ENCODE measurements around the gene GPR146.

The GPR146 gene

DNA sequence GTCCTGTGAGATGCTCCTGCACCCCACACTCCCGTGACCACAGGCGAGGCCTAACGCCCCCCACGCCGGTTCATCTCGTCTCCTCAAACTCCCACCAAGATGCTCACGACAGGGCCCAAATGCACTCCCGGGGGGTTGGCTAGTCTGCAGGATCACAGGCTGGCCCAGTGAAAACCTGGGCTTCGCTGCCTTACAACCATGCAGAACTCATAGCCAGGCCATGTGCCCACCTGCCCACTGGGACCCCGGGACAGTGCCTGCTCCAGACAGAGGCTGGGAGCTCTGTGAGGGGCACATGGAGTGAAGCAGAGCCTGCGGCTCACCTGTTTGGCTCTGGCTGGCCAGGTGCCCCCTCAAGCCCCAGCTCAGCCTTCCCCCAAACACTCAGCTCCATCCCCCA lies 34.2 kb downstream of the GPR146 start:
- DNase-seq (ENCODE audit: low spot score) = no peak

DNA sequence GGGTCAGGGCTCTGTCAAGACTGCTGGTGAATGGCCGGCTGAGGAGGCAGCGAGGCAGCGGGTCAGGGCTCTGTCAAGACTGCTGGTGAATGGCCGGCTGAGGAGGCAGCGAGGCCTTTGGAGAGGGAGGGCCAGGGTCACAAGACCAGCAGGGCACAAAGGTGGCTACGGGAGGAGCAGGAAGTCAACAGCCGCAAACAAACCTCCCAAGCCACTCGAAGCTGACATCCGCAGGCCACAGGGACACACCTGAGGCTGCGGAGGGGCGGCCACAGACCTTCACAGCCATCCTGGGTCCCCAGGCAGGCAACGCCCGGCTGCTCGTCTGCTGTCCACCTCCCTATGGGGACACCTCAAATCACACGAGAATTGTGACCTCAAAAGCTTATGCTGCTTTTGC lies 34.6 kb downstream of the GPR146 start:
- DNase-seq (ENCODE audit: low spot score) = no peak

GRCh38 chr7:1079546-1079945 lies 35.2 kb downstream of the GPR146 start:
- no peak for DNase-seq (ENCODE audit: low spot score)

DNA sequence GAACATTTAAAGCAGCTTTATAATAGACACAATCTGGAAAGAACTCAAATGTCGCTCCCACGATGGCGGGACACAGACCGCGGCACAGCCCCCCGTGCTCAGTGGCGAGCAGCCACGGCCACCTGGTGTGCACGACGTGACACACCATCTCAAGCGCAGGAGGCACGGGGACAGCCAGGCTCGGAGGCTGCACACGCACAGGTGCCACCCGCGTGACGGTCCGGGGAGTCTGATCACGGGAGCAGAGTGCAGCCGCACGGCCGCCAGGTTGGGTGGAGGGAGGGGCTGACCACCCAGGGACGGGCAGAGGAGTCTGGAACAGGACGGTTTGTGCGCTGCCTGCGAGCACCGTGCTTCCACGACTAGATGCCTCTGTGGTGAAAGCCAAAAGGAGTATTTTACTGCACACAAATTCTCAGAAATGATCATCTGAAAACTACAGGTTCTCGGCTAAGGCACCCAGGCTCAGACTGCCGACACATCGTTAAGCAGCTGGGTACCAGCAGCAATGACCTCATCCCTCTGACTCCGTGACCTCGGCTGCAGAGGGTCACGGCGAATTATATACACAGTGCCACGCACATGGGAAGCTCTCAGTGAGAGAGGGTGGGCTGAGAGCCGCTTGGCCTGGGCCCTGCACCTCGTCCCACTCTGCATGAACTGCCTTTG lies 36.0 kb downstream of the GPR146 start:
- DNase-seq (ENCODE audit: low spot score) = no peak

- no peak for DNase-seq (ENCODE audit: low spot score)
Measured at GRCh38 chr7:1080921-1081255, 36.5 kb downstream of the GPR146 start.

GRCh38 chr7:1081336-1081735 lies 37.0 kb downstream of the GPR146 start:
- no peak for DNase-seq (ENCODE audit: low spot score)

DNA sequence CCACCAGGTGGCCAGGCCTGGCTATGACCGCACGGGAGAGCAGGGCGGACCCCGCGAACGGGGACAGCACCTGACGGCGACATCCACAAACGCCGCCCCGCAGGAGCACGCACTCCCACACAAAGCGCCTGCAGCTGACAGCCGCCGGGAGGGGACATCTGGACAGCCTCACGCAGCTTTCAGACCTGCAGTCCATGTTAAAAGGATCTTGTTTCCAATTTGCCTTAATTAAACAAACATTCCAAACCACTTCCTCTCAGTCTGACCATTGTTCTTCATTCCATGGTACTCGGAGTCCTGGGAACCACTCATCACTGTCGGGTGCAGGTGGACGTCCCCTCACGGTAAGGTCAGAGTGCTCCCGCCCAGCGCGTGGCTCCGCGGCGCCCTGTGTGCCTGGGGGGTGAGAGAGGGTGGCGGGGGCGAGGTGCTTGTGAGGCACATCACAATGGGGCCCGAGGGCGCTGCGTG lies 37.6 kb downstream of the GPR146 start:
- DNase-seq (ENCODE audit: low spot score) = no peak

- DNase-seq (ENCODE audit: low spot score) = no peak
Measured at GRCh38 chr7:1083729-1084657, 39.6 kb downstream of the GPR146 start.

DNA sequence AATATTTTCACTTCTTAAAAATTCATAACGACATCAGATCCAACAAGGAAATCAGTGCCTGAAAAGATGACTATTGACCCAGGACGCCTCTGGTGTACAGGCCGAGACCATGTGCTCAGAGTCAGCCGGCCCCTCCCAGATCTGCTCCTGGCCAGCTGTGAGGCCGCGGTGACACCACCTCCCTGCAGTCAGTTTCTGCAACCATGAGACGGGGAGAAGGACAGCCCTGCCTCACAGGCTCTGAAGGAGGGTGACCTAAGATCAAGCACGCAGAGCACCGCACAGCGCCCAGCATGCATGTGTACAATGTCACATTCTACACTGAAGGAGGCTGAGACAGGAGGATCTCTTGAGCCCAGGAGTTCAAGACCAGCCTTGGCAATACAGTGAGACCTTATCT lies 40.9 kb downstream of the GPR146 start:
- no peak for DNase-seq (ENCODE audit: low spot score)

DNA sequence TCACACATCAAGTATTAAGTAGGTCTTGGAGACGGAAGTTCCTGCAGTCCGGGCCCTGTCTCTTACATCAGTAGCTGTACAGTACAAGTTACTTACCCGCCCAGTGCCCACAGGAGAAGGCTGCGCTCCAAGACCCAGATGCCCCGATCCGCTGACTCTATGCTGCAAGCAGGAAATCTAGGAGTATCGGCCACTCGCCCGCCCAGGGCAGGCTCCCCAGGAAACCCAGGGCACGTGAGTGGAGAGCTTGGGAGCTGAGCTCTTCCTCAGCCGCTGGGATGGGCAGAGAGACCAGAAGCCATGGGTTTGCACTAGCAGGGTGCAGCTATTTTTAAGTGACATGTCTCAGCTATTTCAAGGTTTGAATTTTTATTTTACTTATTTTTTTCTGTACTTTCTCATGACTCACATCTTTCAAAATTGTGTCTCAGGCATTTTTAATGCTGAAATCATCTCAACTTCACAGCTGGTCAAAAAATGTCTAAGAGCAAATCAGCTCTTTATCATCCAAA lies 41.6 kb downstream of the GPR146 start:
- no peak for DNase-seq (ENCODE audit: low spot score)

- DNase-seq (ENCODE audit: low spot score) = peak; percentile 39
Measured at GRCh38 chr7:1086588-1087464, 42.5 kb downstream of the GPR146 start.

GRCh38 chr7:1087465-1087814 lies 43.1 kb downstream of the GPR146 start:
- no peak for DNase-seq (ENCODE audit: low spot score)

- DNase-seq (ENCODE audit: low spot score) = peak; percentile 33
Measured at GRCh38 chr7:1087952-1088920, 43.9 kb downstream of the GPR146 start, which contains the start of gene GPER1. Gene GPER1 (plus strand): TSS chr7:1088113. CDS start chr7:1091729, 3,616 bp downstream.

DNA sequence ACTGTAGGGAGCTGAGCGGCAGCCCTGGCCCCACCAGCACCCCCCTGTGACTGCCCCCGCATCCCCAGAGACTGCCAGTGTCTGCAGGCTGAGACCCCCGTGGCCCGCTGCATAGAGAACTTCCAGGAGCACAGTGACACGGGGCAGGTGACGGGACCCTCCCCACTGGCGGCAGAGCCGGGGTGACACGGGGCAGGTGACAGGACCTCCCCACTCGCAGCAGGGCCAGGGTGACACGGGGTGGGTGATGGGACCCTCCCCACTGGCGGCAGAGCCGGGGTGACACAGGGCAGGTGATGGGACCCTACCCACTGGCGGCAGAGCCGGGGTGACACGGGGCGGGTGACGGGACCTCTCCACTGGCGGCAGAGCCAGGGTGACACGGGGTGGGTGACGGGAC lies 45.9 kb downstream of the GPR146 start:
- DNase-seq (ENCODE audit: low spot score) = no peak

GRCh38 chr7:1090686-1091643 lies 46.6 kb downstream of the GPR146 start:
- DNase-seq (ENCODE audit: low spot score) = no peak

GRCh38 chr7:1091644-1092027 lies 47.3 kb downstream of the GPR146 start:
- DNase-seq (ENCODE audit: low spot score) = no peak

GRCh38 chr7:1092161-1092632 lies 47.9 kb downstream of the GPR146 start:
- no peak for DNase-seq (ENCODE audit: low spot score)

DNA sequence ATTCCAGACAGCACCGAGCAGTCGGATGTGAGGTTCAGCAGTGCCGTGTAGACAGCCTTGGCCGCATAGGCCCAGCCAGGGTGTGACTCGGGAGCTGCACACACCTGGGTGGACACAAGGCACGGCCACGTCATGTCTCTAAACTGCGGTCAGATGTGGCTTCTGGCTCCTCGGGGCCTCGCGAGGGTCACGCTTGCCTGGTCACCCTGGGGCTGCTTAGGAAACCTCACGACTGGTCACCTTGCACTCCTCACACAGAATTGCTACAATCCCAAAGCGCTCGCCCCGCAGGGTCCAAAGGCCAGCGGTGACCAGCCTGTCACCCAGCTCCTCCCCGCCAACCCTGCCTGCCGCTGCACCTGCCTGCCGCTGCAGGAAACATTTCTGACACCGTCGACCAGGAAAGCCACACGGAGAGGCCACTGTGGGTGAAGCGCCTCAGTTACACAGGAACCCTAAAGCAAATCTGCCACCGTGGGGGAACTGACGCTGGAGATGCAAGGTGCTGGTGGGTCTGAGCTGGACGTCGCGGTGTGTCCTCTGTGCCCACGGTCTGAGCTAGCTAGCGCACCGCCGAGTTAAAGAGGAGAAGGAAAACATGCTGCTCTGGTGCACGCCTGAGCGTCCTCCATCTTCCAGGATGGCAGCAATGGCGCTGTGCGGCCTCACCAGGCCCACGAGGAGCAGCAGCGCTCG lies 48.6 kb downstream of the GPR146 start:
- no peak for DNase-seq (ENCODE audit: low spot score)

GRCh38 chr7:1093502-1093843 lies 49.1 kb downstream of the GPR146 start:
- DNase-seq (ENCODE audit: low spot score) = no peak
